GM19240 (cell line): Measurements from ENCODE around the gene PLCL2.
"Not testable (repeated sequence)": the region's sequence is repeated elsewhere in the genome, so short reads cannot be mapped to it uniquely, and the experiment has no call there.

ENCODE experiments used
- DNase-seq: peaks from one replicate; pipeline ENCODE4 v3.0.0; 2011; ENCODE audit warnings: low spot score; ENCODE audit not compliant: insufficient read length

The PLCL2 gene

GRCh38 chr3:16957852-16958251 lies 73.1 kb downstream of the PLCL2 start:
- DNase-seq: not testable (repeated sequence)

GRCh38 chr3:16960125-16960524 lies 75.4 kb downstream of the PLCL2 start:
- DNase-seq: no peak

- DNase-seq: no peak
Measured at GRCh38 chr3:16961621-16962205, 77.0 kb downstream of the PLCL2 start.

GRCh38 chr3:16975083-16975482 lies 90.3 kb downstream of the PLCL2 start:
- DNase-seq: no peak

GRCh38 chr3:16978234-16978920 lies 93.6 kb downstream of the PLCL2 start:
- no peak for DNase-seq

GRCh38 chr3:16978921-16979271 lies 94.1 kb downstream of the PLCL2 start:
- no peak for DNase-seq

- DNase-seq: not testable (repeated sequence)
Measured at GRCh38 chr3:16979769-16980515, 95.2 kb downstream of the PLCL2 start.

GRCh38 chr3:16980526-16980925 lies 95.8 kb downstream of the PLCL2 start:
- not testable (repeated sequence) for DNase-seq

- DNase-seq: no peak
Measured at GRCh38 chr3:16982460-16982859, 97.7 kb downstream of the PLCL2 start.

GRCh38 chr3:16985608-16986007 lies 100.9 kb downstream of the PLCL2 start:
- DNase-seq: no peak

- DNase-seq: no peak
Measured at GRCh38 chr3:16987141-16987540, 102.4 kb downstream of the PLCL2 start.

- no peak for DNase-seq
Measured at GRCh38 chr3:16990163-16990562, 105.4 kb downstream of the PLCL2 start.

- no peak for DNase-seq
Measured at GRCh38 chr3:16992198-16992597, 107.4 kb downstream of the PLCL2 start.

- DNase-seq: no peak
Measured at GRCh38 chr3:16993227-16993626, 108.5 kb downstream of the PLCL2 start.

GRCh38 chr3:16994854-16995525 lies 110.2 kb downstream of the PLCL2 start:
- no peak for DNase-seq

- DNase-seq: no peak
Measured at GRCh38 chr3:16995601-16996000, 110.8 kb downstream of the PLCL2 start.

GRCh38 chr3:16998236-16998923 lies 113.6 kb downstream of the PLCL2 start:
- no peak for DNase-seq

GRCh38 chr3:16999161-16999560 lies 114.4 kb downstream of the PLCL2 start:
- DNase-seq: no peak

GRCh38 chr3:16999871-17000270 lies 115.1 kb downstream of the PLCL2 start:
- DNase-seq: no peak

- no peak for DNase-seq
Measured at GRCh38 chr3:17003457-17003856, 118.7 kb downstream of the PLCL2 start.

- no peak for DNase-seq
Measured at GRCh38 chr3:17006132-17006852, 121.5 kb downstream of the PLCL2 start.
